H9 (cell line): Measurements from ENCODE around the gene CACNG8. TPM values are rescaled to one million over a fixed set of nuclear protein-coding genes. Genes with fewer than 3 reads are reported as not detected.

Source experiments
- DNase-seq: peaks from one replicate; pipeline ENCODE4 v3.0.0-alpha.2; 2017
- H2AFZ ChIP-seq: one replicate; pipeline ENCODE4 v1.6.1; 2013; ENCODE audit warnings: mild to moderate bottlenecking, low read length, control low read depth, moderate library complexity
- H2AK5ac ChIP-seq: 2 replicates; pipeline ENCODE4 v1.6.1; 2013; ENCODE audit warnings: low read length, control low read depth, mixed read lengths; ENCODE audit not compliant: insufficient read length
- H2BK120ac ChIP-seq: one replicate; pipeline ENCODE4 v1.6.1; 2013; ENCODE audit warnings: low read depth, mild to moderate bottlenecking, low read length, control low read depth, inconsistent platforms; ENCODE audit not compliant: poor library complexity, severe bottlenecking
- H2BK12ac ChIP-seq: 2 replicates; pipeline ENCODE4 v1.6.1; 2013; ENCODE audit warnings: low read length, control low read depth, mixed read lengths, low read depth; ENCODE audit not compliant: insufficient read length
- H2BK15ac ChIP-seq: 2 replicates; pipeline ENCODE4 v1.6.1; 2013; ENCODE audit warnings: low read depth, low read length, control low read depth
- H2BK20ac ChIP-seq: one replicate; pipeline ENCODE4 v1.6.1; 2013; ENCODE audit warnings: low read depth, mild to moderate bottlenecking, low read length, control low read depth, inconsistent platforms; ENCODE audit not compliant: poor library complexity, severe bottlenecking
- H2BK5ac ChIP-seq: 2 replicates; pipeline ENCODE4 v1.6.1; 2013; ENCODE audit warnings: low read length, control low read depth, mixed read lengths; ENCODE audit not compliant: insufficient read length
- H3K14ac ChIP-seq: 2 replicates; pipeline ENCODE4 v1.6.1; 2013; ENCODE audit warnings: low read length, control low read depth; ENCODE audit not compliant: insufficient read depth
- H3K18ac ChIP-seq: 2 replicates; pipeline ENCODE4 v1.6.1; 2013; ENCODE audit warnings: low read depth, mild to moderate bottlenecking, mixed read lengths, low read length, control low read depth; ENCODE audit not compliant: insufficient read length
- H3K23ac ChIP-seq: 2 replicates; pipeline ENCODE4 v1.6.1; 2013; ENCODE audit warnings: low read length, control low read depth, mixed read lengths, low read depth; ENCODE audit not compliant: insufficient read length
- H3K23me2 ChIP-seq: 2 replicates; pipeline ENCODE4 v1.6.1; 2013; ENCODE audit warnings: low read depth, mild to moderate bottlenecking, mixed read lengths, low read length, control low read depth; ENCODE audit not compliant: insufficient read length, poor library complexity, severe bottlenecking
- H3K27ac ChIP-seq: 2 replicates; pipeline ENCODE4 v1.5.1; 2013; ENCODE audit warnings: low read length, control low read depth, mixed read lengths, low read depth; ENCODE audit not compliant: insufficient read length
- H3K27me3 ChIP-seq: 2 replicates; pipeline ENCODE4 v1.6.1; 2013; ENCODE audit warnings: low read length, control low read depth, inconsistent platforms; ENCODE audit not compliant: insufficient read depth
- H3K4ac ChIP-seq: 2 replicates; pipeline ENCODE4 v1.6.1; 2013; ENCODE audit warnings: low read depth, mild to moderate bottlenecking, control low read depth, inconsistent platforms, low read length, moderate library complexity
- H3K4me1 ChIP-seq: 2 replicates; pipeline ENCODE4 v1.6.1; 2013; ENCODE audit warnings: low read length, control low read depth, inconsistent platforms; ENCODE audit not compliant: insufficient read depth
- H3K4me2 ChIP-seq: 2 replicates; pipeline ENCODE4 v1.6.1; 2013; ENCODE audit warnings: low read length, control low read depth, mixed read lengths; ENCODE audit not compliant: insufficient read length, insufficient read depth
- H3K56ac ChIP-seq: 2 replicates; pipeline ENCODE4 v1.6.1; 2013; ENCODE audit warnings: low read depth, mild to moderate bottlenecking, mixed read lengths, low read length, control low read depth; ENCODE audit not compliant: insufficient read length
- H3K79me1 ChIP-seq: 2 replicates; pipeline ENCODE4 v1.6.1; 2013; ENCODE audit warnings: low read depth, mild to moderate bottlenecking, moderate library complexity, low read length, control low read depth, inconsistent platforms; ENCODE audit not compliant: insufficient read depth, poor library complexity, severe bottlenecking
- H3K79me2 ChIP-seq: 2 replicates; pipeline ENCODE4 v1.6.1; 2013; ENCODE audit warnings: low read length, control low read depth, inconsistent platforms; ENCODE audit not compliant: insufficient read depth
- H3K9ac ChIP-seq: 2 replicates; pipeline ENCODE4 v1.6.1; 2013; ENCODE audit warnings: low read length, control low read depth, mixed read lengths; ENCODE audit not compliant: insufficient read length; ENCODE audit errors: extremely low read depth
- H3K9me3 ChIP-seq: one replicate; pipeline ENCODE4 v1.6.1; 2013; ENCODE audit warnings: low read depth, low read length, inconsistent platforms; ENCODE audit not compliant: control insufficient read depth
- H3T11ph ChIP-seq: one replicate; pipeline ENCODE4 v1.6.1; 2013; ENCODE audit warnings: mild to moderate bottlenecking, low read length, control low read depth, inconsistent platforms
- H4K20me1 ChIP-seq: one replicate; pipeline ENCODE4 v1.6.1; 2013; ENCODE audit not compliant: control insufficient read depth, insufficient read length, insufficient read depth
- H4K5ac ChIP-seq: 2 replicates; pipeline ENCODE4 v1.6.1; 2013; ENCODE audit warnings: low read depth, mild to moderate bottlenecking, mixed read lengths, low read length, control low read depth; ENCODE audit not compliant: insufficient read length
- H4K8ac ChIP-seq: replicated peaks from 2 replicates; pipeline ENCODE4 v1.6.1; 2013; ENCODE audit warnings: low read length, control low read depth, mixed read lengths, low read depth; ENCODE audit not compliant: insufficient read length
- H4K91ac ChIP-seq: 2 replicates; pipeline ENCODE4 v1.6.1; 2013; ENCODE audit warnings: low read depth, mild to moderate bottlenecking, moderate library complexity, mixed read lengths, low read length, control low read depth; ENCODE audit not compliant: insufficient read length
- H3K27ac Mint-ChIP-seq, 3 experiments: 2 replicates in 2 of 3; 3 replicates in 1 of 3; pipeline ENCODE4 v1.8.0; 2020 to 2021; ENCODE audit warnings: mixed read lengths in 3 of 3, mild to moderate bottlenecking in 1 of 3, moderate library complexity in 1 of 3
- H3K27me3 Mint-ChIP-seq: 2 replicates; pipeline ENCODE4 v1.8.0; 2021; ENCODE audit warnings: low read depth, mild to moderate bottlenecking, moderate library complexity, mixed read lengths
- H3K36me3 Mint-ChIP-seq, 3 experiments: 2 replicates in 2 of 3; 3 replicates in 1 of 3; pipeline ENCODE4 v1.8.0; 2020 to 2021; ENCODE audit warnings: low read depth in 3 of 3, mixed read lengths in 3 of 3; ENCODE audit not compliant: insufficient read depth in 1 of 3
- H3K4me1 Mint-ChIP-seq, 2 experiments: 2 replicates each; pipeline ENCODE4 v1.8.0; 2020; ENCODE audit warnings: mixed read lengths in 2 of 2
- H3K4me3 Mint-ChIP-seq, 2 experiments: 2 replicates in 1 of 2; 3 replicates in 1 of 2; pipeline ENCODE4 v1.8.0; 2020 to 2021; ENCODE audit warnings: mild to moderate bottlenecking in 2 of 2, mixed read lengths in 2 of 2, moderate library complexity in 1 of 2
- H3K9me3 Mint-ChIP-seq, 2 experiments: 2 replicates in 1 of 2; 3 replicates in 1 of 2; pipeline ENCODE4 v1.8.0; 2020; ENCODE audit warnings: mild to moderate bottlenecking in 2 of 2, mixed read lengths in 2 of 2, moderate library complexity in 1 of 2
- CTCF ChIP-seq: fragments of 200-600 bp; sonication (generic); conservative IDR thresholded peaks from 3 replicates; pipeline ENCODE4 v1.8.0; 2021; ENCODE audit warnings: antibody characterized with exemption, mild to moderate bottlenecking
- whole genome bisulfite sequencing: extraction: QIAGEN DNeasy Blood & Tissue Kit; methylation state at CpG from one replicate; pipeline ENCODE4 v1.1.7; 2013; ENCODE audit warnings: missing lambda C conversion rate, low lambda C conversion rate, mixed read lengths; ENCODE audit not compliant: insufficient read length; ENCODE audit errors: extremely low coverage; 5-methylcytosine and 5-hydroxymethylcytosine counted together
- total RNA-seq: library from RNA; stranded (reverse); gene quantifications from 2 replicates; pipeline ENCODE4 v1.2.1, GENCODE V29; 2021

The CACNG8 gene
- total RNA-seq, 1 experiment from 2014 or later = 7.1 TPM

DNA sequence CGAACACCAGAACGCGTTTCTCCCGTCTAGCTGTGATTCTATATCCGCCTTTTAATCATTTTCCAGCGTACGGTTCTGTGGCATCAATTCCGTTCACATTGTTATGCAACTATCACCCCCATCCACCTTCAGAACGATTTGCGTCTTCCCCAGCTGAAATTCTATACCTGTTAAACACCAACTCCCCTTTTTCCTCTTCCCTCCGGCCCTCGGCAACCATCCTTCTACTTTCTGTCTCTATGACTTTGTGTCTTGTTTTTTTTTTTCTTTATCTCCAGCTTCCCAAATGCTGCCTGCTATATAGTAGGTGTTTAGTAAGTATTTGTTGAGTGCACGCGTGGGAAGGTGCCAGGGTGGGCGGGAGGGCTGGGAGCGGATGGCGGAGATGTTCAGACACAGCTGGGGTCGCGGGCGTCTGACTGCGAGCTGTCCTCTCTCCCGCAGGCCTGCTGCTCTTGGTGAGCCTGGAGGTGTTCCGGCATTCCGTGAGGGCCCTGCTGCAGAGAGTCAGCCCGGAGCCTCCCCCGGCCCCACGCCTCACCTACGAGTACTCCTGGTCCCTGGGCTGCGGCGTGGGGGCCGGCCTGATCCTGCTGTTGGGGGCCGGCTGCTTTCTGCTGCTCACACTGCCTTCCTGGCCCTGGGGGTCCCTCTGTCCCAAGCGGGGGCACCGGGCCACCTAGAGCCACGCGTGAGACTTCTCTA, 48.9 kb downstream of the CACNG8 start:
- H3K27ac Mint-ChIP-seq = peak overlapping the region in 1 of 3 experiments; percentile 70; a peak in 2 of 7 replicates
- Histone ChIP-seq H3K4me2 (peak overlapping the region; percentile 22), H4K91ac (no peak overlapping the region)

More for the DNA sequence above, 48.9 kb downstream of the CACNG8 start:
- H3K23me2 ChIP-seq = no peaks in the 10 kb centered on the region
- peak overlapping the region; percentile 7 for H3K18ac ChIP-seq
- H2BK12ac ChIP-seq = no peak overlapping the region
- Mint-ChIP-seq H3K27me3 (peaks cover 23% of the 10 kb centered on the region), H3K36me3 (no peaks in the 10 kb centered on the region), H3K4me3 (peak overlapping the region in 1 of 2 experiments; percentile 47; a peak in 3 of 5 replicates), H3K9me3 (peaks cover 0 to 2% of the 10 kb centered on the region in 2 experiments; a peak in 1 of 5 replicates), H3K4me1 (peaks cover 12 to 26% of the 10 kb centered on the region in 2 experiments)
- H3K27ac ChIP-seq = no peak overlapping the region
- no peak overlapping the region for H4K5ac ChIP-seq
- no peaks in the 10 kb centered on the region for H4K20me1 ChIP-seq
- H3T11ph ChIP-seq = no peak overlapping the region
- no peaks in the 10 kb centered on the region; the same call in 1 of the 2 replicates for H3K4me1 ChIP-seq
- H2BK15ac ChIP-seq = no peak overlapping the region
- no peak overlapping the region for H2AFZ ChIP-seq
- no peak overlapping the region for H3K4ac ChIP-seq
- H2BK5ac ChIP-seq = no peak overlapping the region
- H2BK20ac ChIP-seq = no peak overlapping the region
- H3K23ac ChIP-seq = no peak overlapping the region
- no peaks in the 10 kb centered on the region for H3K79me2 ChIP-seq
- H3K79me1 ChIP-seq = no peaks in the 10 kb centered on the region
- H3K9me3 ChIP-seq = no peaks in the 10 kb centered on the region
- no peaks in the 10 kb centered on the region for H3K27me3 ChIP-seq
- no CpG with 5 or more reads among the region's 36 CpGs for WGBS
- H3K56ac ChIP-seq = no peak overlapping the region
- no peak overlapping the region for H2BK120ac ChIP-seq
- no peak for TF ChIP-seq CTCF
- DNase-seq = peak; percentile 63
- no peak overlapping the region for H4K8ac ChIP-seq
- no peak overlapping the region for H3K14ac ChIP-seq
- no peak overlapping the region for H2AK5ac ChIP-seq
- H3K9ac ChIP-seq = no peak overlapping the region
